PFSK-1 (cell line): ENCODE results near the gene ALOX12.

Experiments used
- FOXP2 ChIP-seq: optimal IDR thresholded peaks from 2 replicates; pipeline ENCODE3; 2011; ENCODE audit warnings: borderline replicate concordance, control low read depth, inconsistent platforms; ENCODE audit not compliant: insufficient read depth; ENCODE audit errors: extremely low read length, extremely low read depth
- POLR2AphosphoS5 ChIP-seq: IDR thresholded peaks from 2 replicates; pipeline ENCODE4 v1.6.1; 2012; ENCODE audit warnings: low read depth, mild to moderate bottlenecking, control low read depth, low read length, moderate library complexity
- REST ChIP-seq, 2 experiments: IDR thresholded peaks; 2 replicates each; pipeline versions ENCODE4 v1.6.1 to v1.8.0; 2011 to 2012; ENCODE audit warnings: low read depth in 2 of 2, low read length in 2 of 2, control low read depth in 1 of 2, inconsistent platforms in 1 of 2, mild to moderate bottlenecking in 1 of 2, moderate library complexity in 1 of 2; ENCODE audit not compliant: insufficient read depth in 1 of 2
- SIN3A ChIP-seq: IDR thresholded peaks from 2 replicates; pipeline ENCODE4 v1.6.1; 2012; ENCODE audit warnings: mild to moderate bottlenecking, low read length, moderate library complexity, borderline replicate concordance; ENCODE audit not compliant: insufficient read depth
- TAF1 ChIP-seq: IDR thresholded peaks from 2 replicates; pipeline ENCODE4 v1.6.1; 2012; ENCODE audit warnings: low read length, control low read depth, borderline replicate concordance; ENCODE audit not compliant: insufficient read depth

The ALOX12 gene

GRCh38 chr17:6986676-6987075 is 9.2 kb upstream of the ALOX12 start:
- TF ChIP-seq SIN3A: no peak
- TF ChIP-seq TAF1: no peak
- TF ChIP-seq POLR2AphosphoS5: no peak
- TF ChIP-seq FOXP2: no peak
- no peak for TF ChIP-seq REST (IDR thresholded peaks at IDR 0.05; ENCODE audit: insufficient read depth in 1 of 2, low read depth in 2 of 2, low read length in 2 of 2)

- TF ChIP-seq POLR2AphosphoS5: no peak
- TF ChIP-seq FOXP2: no peak
- no peak for TF ChIP-seq TAF1
- TF ChIP-seq SIN3A: no peak
- TF ChIP-seq REST (IDR thresholded peaks at IDR 0.05; ENCODE audit: insufficient read depth in 1 of 2, low read depth in 2 of 2, low read length in 2 of 2): no peak
These were observed 6.1 kb upstream of the ALOX12 start for GRCh38 chr17:6989779-6990178.

- TF ChIP-seq REST (IDR thresholded peaks at IDR 0.05; ENCODE audit: insufficient read depth in 1 of 2, low read depth in 2 of 2, low read length in 2 of 2) (no peak), TAF1 (no peak)
These were observed 1.7 kb upstream of the ALOX12 start for GRCh38 chr17:6994118-6994598.

- no peak for TF ChIP-seq POLR2AphosphoS5
- TF ChIP-seq SIN3A: no peak
- TF ChIP-seq TAF1: no peak
- TF ChIP-seq FOXP2: no peak
- no peak for TF ChIP-seq REST (IDR thresholded peaks at IDR 0.05; ENCODE audit: insufficient read depth in 1 of 2, low read depth in 2 of 2, low read length in 2 of 2)
These were observed 1.1 kb upstream of the ALOX12 start for GRCh38 chr17:6994666-6995256.
